Putamen (tissue), 1 donor: ENCODE data around the gene SCAP.
"Not testable (repeated sequence)": the region's sequence is repeated elsewhere in the genome, so short reads cannot be mapped to it uniquely, and the experiment has no call there.

Experiments used
- DNase-seq: peaks from one replicate; pipeline ENCODE4 v3.0.0-alpha.2; 2016; ENCODE audit warnings: low spot score

Gene SCAP

GRCh38 chr3:47475570-47476329 is at the start of gene SCAP:
Gene SCAP (minus strand): TSS chr3:47475941. CDS start chr3:47442993, 32,948 bp downstream.
- peak; percentile 85 for DNase-seq

GRCh38 chr3:47523310-47524073 is 47.8 kb upstream of the SCAP start:
- DNase-seq, result no peak

GRCh38 chr3:47522082-47522987 is 46.6 kb upstream of the SCAP start:
- peak; percentile 80 for DNase-seq

- no peak for DNase-seq
Observed at GRCh38 chr3:47520756-47521155, 45.0 kb upstream of the SCAP start.

- DNase-seq, result no peak
Observed at GRCh38 chr3:47517937-47518336, 42.2 kb upstream of the SCAP start.

- DNase-seq, result no peak
Observed at GRCh38 chr3:47515864-47516319, 40.2 kb upstream of the SCAP start.

GRCh38 chr3:47515100-47515499 is 39.4 kb upstream of the SCAP start:
- DNase-seq, result no peak

- DNase-seq, result peak; percentile 95
Observed at GRCh38 chr3:47513125-47513929, 37.6 kb upstream of the SCAP start, which contains the start of gene ELP6. Gene ELP6 (minus strand): TSS chr3:47513712. CDS start chr3:47513590, 122 bp downstream.

GRCh38 chr3:47512416-47513124 is 36.8 kb upstream of the SCAP start:
- DNase-seq, result no peak

- not testable (repeated sequence) for DNase-seq
Observed at GRCh38 chr3:47505267-47505666, 29.5 kb upstream of the SCAP start.

GRCh38 chr3:47504113-47504512 is 28.4 kb upstream of the SCAP start:
- DNase-seq, result no peak

GRCh38 chr3:47503033-47503432 is 27.3 kb upstream of the SCAP start:
- DNase-seq, result no peak

- DNase-seq, result no peak
Observed at GRCh38 chr3:47496892-47497291, 21.2 kb upstream of the SCAP start.

- no peak for DNase-seq
Observed at GRCh38 chr3:47495886-47496285, 20.1 kb upstream of the SCAP start.

GRCh38 chr3:47495111-47495510 is 19.4 kb upstream of the SCAP start:
- DNase-seq, result no peak

- no peak for DNase-seq
Observed at GRCh38 chr3:47491777-47492176, 16.0 kb upstream of the SCAP start.

GRCh38 chr3:47491186-47491585 is 15.4 kb upstream of the SCAP start:
- no peak for DNase-seq

- no peak for DNase-seq
Observed at GRCh38 chr3:47487265-47487664, 11.5 kb upstream of the SCAP start.

- no peak for DNase-seq
Observed at GRCh38 chr3:47485812-47486211, 10.1 kb upstream of the SCAP start.

- no peak for DNase-seq
Observed at GRCh38 chr3:47482366-47482765, 6.6 kb upstream of the SCAP start.

GRCh38 chr3:47481763-47482162 is 6.0 kb upstream of the SCAP start:
- DNase-seq, result not testable (repeated sequence)
